T-helper 2 cell (primary cell): ENCODE data around the gene NRCAM.
"Not testable (repeated sequence)": the region's sequence is repeated elsewhere in the genome, so short reads cannot be mapped to it uniquely, and the experiment has no call there.

Experiments used
- DNase-seq, 5 experiments: peaks; one replicate each; pipeline versions ENCODE4 v3.0.0 to v3.0.0-alpha.2; 2012 to 2022

Gene NRCAM

GRCh38 chr7:108307194-108307593 lies 149.0 kb downstream of the NRCAM start:
- no peak for DNase-seq

GRCh38 chr7:108303332-108303731 lies 152.9 kb downstream of the NRCAM start:
- DNase-seq, result no peak

- no peak for DNase-seq
Observed at GRCh38 chr7:108301387-108301786, 154.8 kb downstream of the NRCAM start.

GRCh38 chr7:108299251-108299973 lies 156.8 kb downstream of the NRCAM start:
- DNase-seq, result no peak

- no peak for DNase-seq
Observed at GRCh38 chr7:108296911-108297310, 159.3 kb downstream of the NRCAM start.

GRCh38 chr7:108294595-108294994 lies 161.6 kb downstream of the NRCAM start:
- no peak for DNase-seq

- DNase-seq, result no peak
Observed at GRCh38 chr7:108293149-108293612, 163.1 kb downstream of the NRCAM start.

GRCh38 chr7:108292541-108292940 lies 163.7 kb downstream of the NRCAM start:
- no peak for DNase-seq

- DNase-seq, result no peak
Observed at GRCh38 chr7:108291791-108292440, 164.3 kb downstream of the NRCAM start.

- no peak for DNase-seq
Observed at GRCh38 chr7:108291152-108291508, 165.1 kb downstream of the NRCAM start.

- DNase-seq, result no peak
Observed at GRCh38 chr7:108290459-108291151, 165.6 kb downstream of the NRCAM start.

- DNase-seq, result no peak
Observed at GRCh38 chr7:108289852-108290251, 166.4 kb downstream of the NRCAM start.

GRCh38 chr7:108287857-108288256 lies 168.4 kb downstream of the NRCAM start:
- DNase-seq, result no peak

- DNase-seq, result no peak
Observed at GRCh38 chr7:108286290-108286904, 169.8 kb downstream of the NRCAM start.

GRCh38 chr7:108285778-108286177 lies 170.5 kb downstream of the NRCAM start:
- no peak for DNase-seq

- DNase-seq, result no peak
Observed at GRCh38 chr7:108285003-108285368, 171.2 kb downstream of the NRCAM start.

GRCh38 chr7:108284349-108285002 lies 171.8 kb downstream of the NRCAM start:
- peak in 1 of 5 experiments; percentile 3 for DNase-seq

- no peak for DNase-seq
Observed at GRCh38 chr7:108283252-108283651, 173.0 kb downstream of the NRCAM start.

- DNase-seq, result no peak
Observed at GRCh38 chr7:108282427-108282996, 173.7 kb downstream of the NRCAM start.

- no peak for DNase-seq
Observed at GRCh38 chr7:108280136-108280535, 176.1 kb downstream of the NRCAM start.

- DNase-seq, result no peak
Observed at GRCh38 chr7:108278776-108279175, 177.5 kb downstream of the NRCAM start.

- no peak for DNase-seq
Observed at GRCh38 chr7:108278281-108278680, 178.0 kb downstream of the NRCAM start.

GRCh38 chr7:108274447-108274846 lies 181.8 kb downstream of the NRCAM start:
- not testable (repeated sequence) for DNase-seq
